ENCODE results near the gene ASTN1.

The ASTN1 gene

GRCh38 chr1:177065430-177065829 is 99.1 kb downstream of the ASTN1 start:
- FAIRE-seq (no peak), DNase-seq (ENCODE audit: insufficient read length, low spot score) (no peak)
- TF ChIP-seq PAX5 (IDR thresholded peaks at IDR 0.05; ENCODE audit: insufficient read depth, low read length, severe bottlenecking) (no peak), SPI1 (IDR thresholded peaks at IDR 0.05; ENCODE audit: low read depth, low read length) (no peak), POU2F2 (IDR thresholded peaks at IDR 0.05; ENCODE audit: low read depth, low read length) (no peak), POLR2A (IDR thresholded peaks at IDR 0.05; ENCODE audit: low read depth, low read length) (no peak), TAF1 (IDR thresholded peaks at IDR 0.05; ENCODE audit: low read depth, low read length) (no peak), POLR2AphosphoS5 (IDR thresholded peaks at IDR 0.05; ENCODE audit: low read depth, low read length) (no peak)

GRCh38 chr1:177063648-177064047 is 100.9 kb downstream of the ASTN1 start:
- no peak for DNase-seq (ENCODE audit: insufficient read length, low spot score)
- TF ChIP-seq TAF1 (IDR thresholded peaks at IDR 0.05; ENCODE audit: low read depth, low read length) (no peak), SPI1 (IDR thresholded peaks at IDR 0.05; ENCODE audit: low read depth, low read length) (no peak), POLR2A (IDR thresholded peaks at IDR 0.05; ENCODE audit: low read depth, low read length) (no peak), POU2F2 (IDR thresholded peaks at IDR 0.05; ENCODE audit: low read depth, low read length) (no peak)
- FAIRE-seq, result no peak

DNA sequence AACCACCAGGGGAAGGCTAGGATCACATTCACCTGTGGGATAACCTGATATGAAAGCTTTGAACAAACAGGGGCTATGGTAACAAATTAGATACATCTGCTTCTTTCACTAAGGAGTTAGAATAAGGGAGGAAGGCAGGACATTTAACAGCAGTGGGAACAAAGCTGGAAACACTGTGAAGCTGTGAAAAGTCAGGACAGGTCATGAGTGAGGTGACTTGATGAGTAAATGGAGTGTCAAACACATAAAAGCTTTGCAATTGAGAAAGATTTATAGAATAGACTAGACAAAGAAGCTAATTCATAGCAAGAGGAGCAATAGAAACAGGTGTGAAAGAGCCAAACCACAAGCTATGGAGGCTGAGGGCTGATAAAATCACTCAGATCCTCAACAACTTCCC is 110.0 kb downstream of the ASTN1 start:
- DNase-seq (ENCODE audit: insufficient read length, low spot score), result no peak
- TF ChIP-seq PAX5 (IDR thresholded peaks at IDR 0.05; ENCODE audit: insufficient read depth, low read length, severe bottlenecking) (no peak), SPI1 (IDR thresholded peaks at IDR 0.05; ENCODE audit: low read depth, low read length) (no peak), POLR2AphosphoS5 (IDR thresholded peaks at IDR 0.05; ENCODE audit: low read depth, low read length) (no peak), POLR2A (IDR thresholded peaks at IDR 0.05; ENCODE audit: low read depth, low read length) (no peak), POU2F2 (IDR thresholded peaks at IDR 0.05; ENCODE audit: low read depth, low read length) (no peak), TAF1 (IDR thresholded peaks at IDR 0.05; ENCODE audit: low read depth, low read length) (no peak)
- FAIRE-seq, result no peak

GRCh38 chr1:177053648-177054047 is 110.9 kb downstream of the ASTN1 start:
- DNase-seq (ENCODE audit: insufficient read length, low spot score), result no peak

GRCh38 chr1:177048314-177049069 is 116.0 kb downstream of the ASTN1 start:
- DNase-seq (ENCODE audit: insufficient read length, low spot score) (no peak), FAIRE-seq (no peak)
- TF ChIP-seq SPI1 (IDR thresholded peaks at IDR 0.05; ENCODE audit: low read depth, low read length) (no peak), TAF1 (IDR thresholded peaks at IDR 0.05; ENCODE audit: low read depth, low read length) (no peak), PAX5 (IDR thresholded peaks at IDR 0.05; ENCODE audit: insufficient read depth, low read length, severe bottlenecking) (no peak), POLR2A (IDR thresholded peaks at IDR 0.05; ENCODE audit: low read depth, low read length) (no peak), POU2F2 (IDR thresholded peaks at IDR 0.05; ENCODE audit: low read depth, low read length) (no peak), POLR2AphosphoS5 (IDR thresholded peaks at IDR 0.05; ENCODE audit: low read depth, low read length) (no peak)

More at GRCh38 chr1:177053648-177054047, 110.9 kb downstream of the ASTN1 start:
- no peak for FAIRE-seq
- no peak for TF ChIP-seq SPI1 (IDR thresholded peaks at IDR 0.05; ENCODE audit: low read depth, low read length)
- TF ChIP-seq TAF1 (IDR thresholded peaks at IDR 0.05; ENCODE audit: low read depth, low read length), result no peak
- TF ChIP-seq PAX5 (IDR thresholded peaks at IDR 0.05; ENCODE audit: insufficient read depth, low read length, severe bottlenecking), result no peak
- no peak for TF ChIP-seq POLR2A (IDR thresholded peaks at IDR 0.05; ENCODE audit: low read depth, low read length)
- no peak for TF ChIP-seq POLR2AphosphoS5 (IDR thresholded peaks at IDR 0.05; ENCODE audit: low read depth, low read length)
- no peak for TF ChIP-seq POU2F2 (IDR thresholded peaks at IDR 0.05; ENCODE audit: low read depth, low read length)

GRCh38 chr1:177045151-177045550 is 119.4 kb downstream of the ASTN1 start:
- FAIRE-seq, result no peak
- no peak for TF ChIP-seq SPI1 (IDR thresholded peaks at IDR 0.05; ENCODE audit: low read depth, low read length)
- TF ChIP-seq TAF1 (IDR thresholded peaks at IDR 0.05; ENCODE audit: low read depth, low read length), result no peak
- TF ChIP-seq POLR2AphosphoS5 (IDR thresholded peaks at IDR 0.05; ENCODE audit: low read depth, low read length), result no peak
- TF ChIP-seq POLR2A (IDR thresholded peaks at IDR 0.05; ENCODE audit: low read depth, low read length), result no peak
- no peak for TF ChIP-seq POU2F2 (IDR thresholded peaks at IDR 0.05; ENCODE audit: low read depth, low read length)
- TF ChIP-seq PAX5 (IDR thresholded peaks at IDR 0.05; ENCODE audit: insufficient read depth, low read length, severe bottlenecking), result no peak
- DNase-seq (ENCODE audit: insufficient read length, low spot score), result no peak

- FAIRE-seq (no peak), DNase-seq (ENCODE audit: insufficient read length, low spot score) (no peak)
- TF ChIP-seq POLR2AphosphoS5 (IDR thresholded peaks at IDR 0.05; ENCODE audit: low read depth, low read length) (no peak), TAF1 (IDR thresholded peaks at IDR 0.05; ENCODE audit: low read depth, low read length) (no peak), SPI1 (IDR thresholded peaks at IDR 0.05; ENCODE audit: low read depth, low read length) (no peak), POU2F2 (IDR thresholded peaks at IDR 0.05; ENCODE audit: low read depth, low read length) (no peak), PAX5 (IDR thresholded peaks at IDR 0.05; ENCODE audit: insufficient read depth, low read length, severe bottlenecking) (no peak), POLR2A (IDR thresholded peaks at IDR 0.05; ENCODE audit: low read depth, low read length) (no peak)
These were observed 120.1 kb downstream of the ASTN1 start for GRCh38 chr1:177044390-177044789.

DNA sequence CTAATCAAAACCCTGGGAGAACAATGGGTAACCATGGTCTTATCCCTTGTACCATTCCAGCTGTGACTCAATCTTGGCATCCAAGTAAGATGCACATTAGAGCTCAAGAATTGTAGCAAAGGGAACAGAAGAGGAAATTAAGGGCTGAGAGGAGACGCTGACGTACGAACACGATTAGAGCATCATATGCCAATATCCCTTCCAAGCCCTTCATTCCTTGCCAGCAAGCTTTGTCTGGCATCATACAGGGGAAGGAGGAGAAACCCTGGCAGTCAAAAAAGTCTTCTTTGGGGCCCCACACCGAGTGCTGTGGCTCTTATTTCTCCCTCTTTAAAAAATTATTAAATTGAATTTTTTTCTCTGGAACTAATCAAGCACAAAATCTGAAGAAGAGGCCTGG is 120.9 kb downstream of the ASTN1 start:
- DNase-seq (ENCODE audit: insufficient read length, low spot score) (no peak), FAIRE-seq (no peak)
- TF ChIP-seq POLR2A (IDR thresholded peaks at IDR 0.05; ENCODE audit: low read depth, low read length) (no peak), PAX5 (IDR thresholded peaks at IDR 0.05; ENCODE audit: insufficient read depth, low read length, severe bottlenecking) (no peak)

DNA sequence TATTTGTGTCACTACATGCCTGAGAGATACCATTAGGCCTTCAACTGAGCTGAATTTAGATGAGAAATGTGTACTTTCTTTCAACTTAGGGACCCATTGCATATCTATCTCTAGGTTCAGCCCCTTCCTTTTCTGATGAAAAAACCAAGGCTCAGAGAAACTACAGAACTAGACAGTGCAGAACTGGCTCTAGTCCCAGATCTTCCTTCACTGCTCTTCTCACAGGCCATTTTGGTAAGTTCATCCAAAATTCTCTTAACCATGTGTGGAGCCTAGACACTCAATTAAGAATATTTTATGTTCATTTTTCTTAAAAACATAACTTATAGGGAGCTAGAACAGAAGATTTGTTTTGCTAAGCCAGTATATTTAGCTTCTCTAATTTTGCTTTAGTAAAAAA is 128.9 kb downstream of the ASTN1 start:
- no peak for DNase-seq (ENCODE audit: insufficient read length, low spot score)
- TF ChIP-seq PAX5 (IDR thresholded peaks at IDR 0.05; ENCODE audit: insufficient read depth, low read length, severe bottlenecking), result no peak
- no peak for TF ChIP-seq POLR2AphosphoS5 (IDR thresholded peaks at IDR 0.05; ENCODE audit: low read depth, low read length)
- TF ChIP-seq POLR2A (IDR thresholded peaks at IDR 0.05; ENCODE audit: low read depth, low read length), result no peak
- no peak for FAIRE-seq

DNA sequence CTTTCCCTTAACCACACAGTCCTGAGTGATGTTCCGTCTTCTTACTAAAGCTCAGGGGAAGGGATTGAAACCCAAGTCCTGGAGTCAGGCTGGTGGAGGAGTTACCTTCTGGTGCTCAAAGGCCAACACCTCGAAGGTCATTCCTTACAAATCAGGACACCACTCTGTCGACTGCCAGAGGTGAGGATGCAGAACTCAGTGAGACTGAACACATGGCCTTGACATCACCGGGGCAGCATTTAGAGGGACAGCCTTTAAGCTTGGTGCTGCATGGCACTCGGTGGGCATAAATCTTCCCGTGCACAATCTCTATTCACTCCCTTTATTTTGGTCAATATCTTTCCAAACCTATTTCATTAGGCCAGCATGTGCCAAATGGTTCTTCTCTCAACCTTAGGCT is 130.9 kb downstream of the ASTN1 start:
- FAIRE-seq (no peak), DNase-seq (ENCODE audit: insufficient read length, low spot score) (no peak)
- TF ChIP-seq SPI1 (IDR thresholded peaks at IDR 0.05; ENCODE audit: low read depth, low read length) (no peak), TAF1 (IDR thresholded peaks at IDR 0.05; ENCODE audit: low read depth, low read length) (no peak), PAX5 (IDR thresholded peaks at IDR 0.05; ENCODE audit: insufficient read depth, low read length, severe bottlenecking) (no peak), POLR2AphosphoS5 (IDR thresholded peaks at IDR 0.05; ENCODE audit: low read depth, low read length) (no peak), POU2F2 (IDR thresholded peaks at IDR 0.05; ENCODE audit: low read depth, low read length) (no peak), POLR2A (IDR thresholded peaks at IDR 0.05; ENCODE audit: low read depth, low read length) (no peak)

Measured in GM12891 (cell line).